Measurements from ENCODE around the gene SAP30BP.

The SAP30BP gene

DNA sequence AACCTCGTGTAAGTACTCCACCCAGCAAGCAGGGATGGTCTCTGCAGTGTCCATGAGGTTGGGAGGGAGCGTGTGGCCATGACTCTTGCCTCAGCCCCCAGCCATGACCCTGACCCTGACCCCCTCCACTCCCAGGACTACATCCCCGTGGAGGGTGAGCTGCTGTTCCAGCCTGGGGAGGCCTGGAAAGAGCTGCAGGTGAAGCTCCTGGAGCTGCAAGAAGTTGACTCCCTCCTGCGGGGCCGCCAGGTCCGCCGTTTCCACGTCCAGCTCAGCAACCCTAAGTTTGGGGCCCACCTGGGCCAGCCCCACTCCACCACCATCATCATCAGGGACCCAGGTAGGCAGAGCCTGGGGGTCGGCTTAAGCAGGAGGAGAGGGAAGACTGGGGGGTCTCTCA is 81.6 kb downstream of the SAP30BP start:
- DNase-seq: no peak

DNA sequence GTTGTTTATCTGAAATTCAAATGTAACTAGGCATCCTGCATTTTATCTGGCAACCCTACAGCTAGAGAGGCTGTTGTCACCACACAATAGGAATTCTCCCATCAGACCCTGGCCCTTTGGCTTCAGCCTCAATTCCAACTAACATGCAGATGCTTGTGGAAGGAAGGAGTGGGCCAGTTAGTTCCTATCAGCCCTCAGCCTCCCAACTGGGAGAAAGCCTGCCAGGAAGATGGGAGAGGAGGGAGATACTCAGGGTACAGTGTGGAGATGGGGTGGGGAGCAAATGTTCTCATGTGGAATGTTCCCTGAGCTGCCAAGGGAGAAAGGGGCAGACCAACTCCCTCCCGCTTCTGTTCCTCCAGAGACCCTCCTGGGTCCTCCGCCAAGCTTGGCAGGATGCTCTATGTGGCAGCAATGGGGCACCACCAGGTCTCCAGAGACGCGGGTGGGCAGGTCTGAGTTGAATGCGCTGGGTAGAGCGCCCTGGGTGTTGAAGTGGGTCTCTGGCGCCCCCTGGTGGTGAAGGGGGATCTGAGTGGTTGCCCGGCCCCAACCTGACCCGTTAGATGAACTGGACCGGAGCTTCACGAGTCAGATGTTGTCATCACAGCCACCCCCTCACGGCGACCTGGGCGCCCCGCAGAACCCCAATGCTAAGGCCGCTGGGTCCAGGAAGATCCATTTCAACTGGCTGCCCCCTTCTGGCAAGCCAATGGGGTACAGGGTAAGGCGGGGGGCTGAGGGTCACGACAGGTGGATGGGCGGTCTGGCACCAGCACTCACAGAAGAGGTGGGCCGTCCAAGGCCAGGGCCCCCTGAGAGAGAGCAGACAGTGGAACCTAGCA is 82.6 kb downstream of the SAP30BP start:
- DNase-seq: peak; percentile 93

DNA sequence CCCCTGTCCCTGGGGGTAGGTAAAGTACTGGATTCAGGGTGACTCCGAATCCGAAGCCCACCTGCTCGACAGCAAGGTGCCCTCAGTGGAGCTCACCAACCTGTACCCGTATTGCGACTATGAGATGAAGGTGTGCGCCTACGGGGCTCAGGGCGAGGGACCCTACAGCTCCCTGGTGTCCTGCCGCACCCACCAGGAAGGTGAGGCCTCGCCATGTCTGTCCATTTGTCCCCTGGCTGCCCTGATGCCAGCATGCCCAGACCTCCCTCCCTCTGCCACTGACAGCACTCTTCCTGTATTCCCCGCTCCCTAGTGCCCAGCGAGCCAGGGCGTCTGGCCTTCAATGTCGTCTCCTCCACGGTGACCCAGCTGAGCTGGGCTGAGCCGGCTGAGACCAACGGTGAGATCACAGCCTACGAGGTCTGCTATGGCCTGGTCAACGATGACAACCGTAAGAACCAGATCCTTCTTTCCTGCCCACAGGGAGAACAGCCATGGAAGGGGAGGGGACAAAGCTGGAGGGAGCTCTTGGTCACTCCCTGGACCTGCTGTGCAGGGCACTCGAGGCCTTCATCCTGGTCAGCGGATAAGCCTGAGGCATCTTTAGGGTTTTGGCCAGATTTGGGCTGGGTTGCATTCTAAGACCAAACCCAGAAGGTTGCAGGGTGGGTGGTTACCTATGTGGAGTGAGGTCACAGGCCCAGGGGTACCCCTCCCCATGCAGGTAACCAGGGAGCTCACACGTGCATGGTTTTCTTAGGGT is 83.7 kb downstream of the SAP30BP start:
- DNase-seq: no peak

DNA sequence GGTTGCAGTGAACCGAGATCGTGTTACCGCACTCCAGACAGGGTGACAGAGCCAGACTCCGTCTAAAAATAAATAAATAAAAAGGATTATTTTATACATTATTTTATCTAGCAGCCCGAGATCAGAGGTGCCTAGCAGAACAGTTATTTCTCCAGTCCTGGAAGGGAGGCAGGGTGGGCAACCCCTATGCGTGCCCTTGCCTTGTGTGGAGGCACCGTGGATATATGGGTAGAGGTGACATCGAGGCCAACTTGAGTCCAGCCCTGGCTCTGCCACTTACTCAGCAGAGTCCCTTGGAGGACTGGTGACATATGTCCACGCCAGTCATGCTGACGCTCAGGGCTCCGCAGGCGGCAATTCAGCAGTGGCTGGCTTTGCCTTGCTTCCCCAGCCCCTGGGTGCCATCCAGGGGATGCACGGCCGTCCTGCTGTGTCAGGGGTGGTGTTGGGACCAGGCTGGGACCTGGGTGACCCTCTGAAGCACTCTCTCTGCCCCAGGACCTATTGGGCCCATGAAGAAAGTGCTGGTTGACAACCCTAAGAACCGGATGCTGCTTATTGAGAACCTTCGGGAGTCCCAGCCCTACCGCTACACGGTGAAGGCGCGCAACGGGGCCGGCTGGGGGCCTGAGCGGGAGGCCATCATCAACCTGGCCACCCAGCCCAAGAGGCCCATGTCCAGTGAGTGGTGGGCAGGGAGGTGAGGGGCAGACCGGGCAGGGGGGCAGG is 84.7 kb downstream of the SAP30BP start:
- no peak for DNase-seq

DNA sequence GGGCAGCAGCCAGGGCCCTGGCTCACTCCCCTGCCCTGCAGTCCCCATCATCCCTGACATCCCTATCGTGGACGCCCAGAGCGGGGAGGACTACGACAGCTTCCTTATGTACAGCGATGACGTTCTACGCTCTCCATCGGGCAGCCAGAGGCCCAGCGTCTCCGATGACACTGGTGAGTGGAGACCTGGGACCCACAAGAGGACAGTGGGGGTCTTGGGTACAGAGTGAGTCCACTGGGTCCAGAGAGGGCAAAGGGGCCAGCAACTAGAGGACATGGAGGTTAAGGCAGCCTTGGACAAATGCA is 85.2 kb downstream of the SAP30BP start:
- DNase-seq: no peak

DNA sequence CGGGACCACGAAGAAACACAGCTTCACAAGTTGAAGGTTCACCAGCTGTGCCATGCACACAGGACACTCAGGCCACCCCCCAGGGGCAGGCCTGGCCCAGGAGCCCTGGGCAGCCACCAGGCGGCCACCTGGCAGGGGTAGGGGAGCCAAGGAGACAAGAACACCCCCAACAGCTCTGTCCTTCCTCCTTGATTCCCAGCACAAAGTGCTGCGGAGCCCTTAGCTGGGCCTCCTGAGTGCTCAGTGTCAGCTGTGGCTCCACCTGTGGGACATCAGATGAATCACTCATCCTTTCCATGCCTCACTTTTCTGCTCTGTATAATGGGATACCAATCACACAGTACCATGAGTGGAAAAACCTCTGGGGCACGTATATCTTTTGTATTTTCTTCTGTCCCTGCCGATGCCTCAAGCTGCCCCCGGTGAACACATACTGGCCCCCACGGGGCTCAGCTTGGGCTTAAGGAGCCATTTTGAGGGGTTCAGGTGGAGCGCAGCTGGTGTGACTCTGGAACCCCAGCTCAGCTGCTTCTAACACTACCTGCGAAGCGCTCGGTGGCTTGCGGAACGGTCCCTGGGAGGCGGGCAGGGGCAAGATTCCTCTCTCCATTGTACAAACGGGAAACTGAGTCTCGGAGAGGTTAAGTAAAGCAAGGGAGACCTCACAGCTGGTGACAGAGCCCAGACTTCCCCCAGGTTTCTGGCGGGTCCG is 85.8 kb downstream of the SAP30BP start:
- no peak for DNase-seq

DNA sequence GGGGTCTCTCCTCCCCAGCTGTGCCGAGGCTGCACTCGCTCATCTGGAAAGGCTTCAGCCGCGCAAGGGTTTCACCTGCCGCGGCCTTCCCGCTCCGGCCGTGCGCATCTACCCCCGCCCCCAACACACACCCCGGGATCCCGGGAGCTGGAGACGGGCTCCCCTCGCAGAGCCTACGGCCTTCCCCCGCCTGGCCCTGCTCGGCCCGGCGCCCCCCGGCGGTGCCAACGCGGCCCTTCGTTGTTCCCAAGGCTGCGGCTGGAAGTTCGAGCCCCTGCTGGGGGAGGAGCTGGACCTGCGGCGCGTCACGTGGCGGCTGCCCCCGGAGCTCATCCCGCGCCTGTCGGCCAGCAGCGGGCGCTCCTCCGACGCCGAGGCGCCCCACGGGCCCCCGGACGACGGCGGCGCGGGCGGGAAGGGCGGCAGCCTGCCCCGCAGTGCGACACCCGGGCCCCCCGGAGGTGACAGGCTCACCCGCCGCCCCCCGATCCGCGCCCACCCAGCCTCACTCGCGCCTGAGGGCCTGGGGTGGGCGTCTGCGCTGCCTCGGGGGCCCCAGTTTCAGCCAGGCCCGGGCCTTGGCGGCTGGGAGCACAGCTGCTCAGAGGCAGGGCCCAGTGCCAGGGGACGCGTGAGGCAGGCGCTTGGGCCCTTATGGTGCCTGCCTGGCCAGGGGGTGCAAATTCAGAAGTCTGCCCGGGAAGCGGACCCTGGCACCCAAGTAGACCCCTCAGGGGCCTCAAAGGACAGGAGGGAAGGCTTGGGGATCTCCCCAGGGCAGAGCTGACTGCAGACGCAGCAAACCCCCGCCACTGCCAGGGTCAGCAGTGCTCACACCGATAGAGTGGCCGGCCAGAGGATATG is 86.6 kb downstream of the SAP30BP start:
- peak; percentile 82 for DNase-seq

DNA sequence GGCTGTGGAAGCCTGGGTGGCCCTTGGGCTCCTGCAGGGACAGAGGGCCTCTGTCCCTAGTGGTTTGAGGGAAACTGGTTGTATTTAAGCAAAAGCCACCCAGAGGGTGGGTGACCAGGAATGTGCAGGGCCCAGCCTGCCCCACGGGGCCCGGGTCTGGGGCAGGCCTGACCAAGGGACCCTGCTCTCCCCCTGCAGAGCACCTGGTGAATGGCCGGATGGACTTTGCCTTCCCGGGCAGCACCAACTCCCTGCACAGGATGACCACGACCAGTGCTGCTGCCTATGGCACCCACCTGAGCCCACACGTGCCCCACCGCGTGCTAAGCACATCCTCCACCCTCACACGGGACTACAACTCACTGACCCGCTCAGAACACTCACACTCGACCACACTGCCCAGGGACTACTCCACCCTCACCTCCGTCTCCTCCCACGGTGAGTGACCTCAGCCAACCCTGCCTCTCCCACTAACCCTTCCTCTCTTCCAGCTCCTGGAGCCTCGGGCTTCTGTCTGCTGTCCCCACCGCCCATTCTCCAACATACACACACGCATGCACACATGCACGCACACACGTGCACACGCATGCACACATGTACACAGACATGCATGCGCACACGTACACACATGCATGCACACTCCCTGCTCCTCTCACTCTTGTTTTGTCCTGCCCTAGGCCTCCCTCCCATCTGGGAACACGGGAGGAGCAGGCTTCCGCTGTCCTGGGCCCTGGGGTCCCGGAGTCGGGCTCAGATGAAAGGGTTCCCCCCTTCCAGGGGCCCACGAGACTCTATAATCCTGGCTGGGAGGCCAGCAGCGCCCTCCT is 87.5 kb downstream of the SAP30BP start:
- DNase-seq: no peak

DNA sequence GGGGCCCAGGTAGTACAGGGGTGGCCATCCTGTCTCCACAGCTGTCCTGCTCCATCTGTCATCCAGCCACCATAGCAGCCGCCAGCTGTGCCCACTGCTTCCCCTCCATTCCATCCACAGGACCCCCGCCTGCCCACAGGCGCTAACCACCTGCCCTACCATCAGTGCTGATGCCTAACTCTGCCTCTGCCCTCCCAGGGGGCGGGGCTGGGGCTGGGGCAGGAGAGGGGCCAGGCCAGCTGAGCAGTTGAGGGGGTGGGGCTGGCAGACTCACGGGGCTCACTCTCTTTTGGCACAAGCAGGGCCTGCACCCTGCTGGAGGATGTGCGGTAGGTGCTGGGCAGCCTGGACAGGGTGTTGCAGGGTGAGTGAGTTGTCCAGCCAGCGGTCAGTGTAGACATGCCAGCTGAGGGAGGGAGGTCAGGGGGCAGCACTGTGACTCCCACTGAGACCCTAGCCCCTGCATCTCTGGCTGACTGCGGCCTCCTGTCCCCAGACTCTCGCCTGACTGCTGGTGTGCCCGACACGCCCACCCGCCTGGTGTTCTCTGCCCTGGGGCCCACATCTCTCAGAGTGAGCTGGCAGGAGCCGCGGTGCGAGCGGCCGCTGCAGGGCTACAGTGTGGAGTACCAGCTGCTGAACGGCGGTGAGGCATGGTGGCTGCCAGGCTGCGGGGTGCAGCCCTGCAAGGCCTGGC is 88.2 kb downstream of the SAP30BP start:
- DNase-seq: no peak

DNA sequence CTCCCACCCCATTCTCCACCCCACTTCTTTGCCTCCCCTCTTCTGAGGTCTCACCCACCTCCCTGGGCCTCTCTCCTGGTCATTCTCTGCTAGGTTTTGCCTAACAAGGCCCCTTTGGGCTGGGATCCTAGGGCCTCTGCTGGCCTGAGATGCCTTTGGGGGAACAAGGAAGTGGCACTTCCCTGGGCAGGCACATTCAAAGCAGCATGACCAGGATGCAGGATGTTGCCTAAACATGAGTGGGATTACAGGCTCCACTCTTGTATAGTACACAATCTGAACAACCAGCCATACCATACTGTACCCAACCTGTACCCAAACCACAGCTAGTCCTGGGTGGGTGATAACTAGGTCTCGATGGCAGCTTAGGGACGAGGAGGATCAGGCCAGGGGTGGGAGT is 88.9 kb downstream of the SAP30BP start:
- DNase-seq: no peak

DNA sequence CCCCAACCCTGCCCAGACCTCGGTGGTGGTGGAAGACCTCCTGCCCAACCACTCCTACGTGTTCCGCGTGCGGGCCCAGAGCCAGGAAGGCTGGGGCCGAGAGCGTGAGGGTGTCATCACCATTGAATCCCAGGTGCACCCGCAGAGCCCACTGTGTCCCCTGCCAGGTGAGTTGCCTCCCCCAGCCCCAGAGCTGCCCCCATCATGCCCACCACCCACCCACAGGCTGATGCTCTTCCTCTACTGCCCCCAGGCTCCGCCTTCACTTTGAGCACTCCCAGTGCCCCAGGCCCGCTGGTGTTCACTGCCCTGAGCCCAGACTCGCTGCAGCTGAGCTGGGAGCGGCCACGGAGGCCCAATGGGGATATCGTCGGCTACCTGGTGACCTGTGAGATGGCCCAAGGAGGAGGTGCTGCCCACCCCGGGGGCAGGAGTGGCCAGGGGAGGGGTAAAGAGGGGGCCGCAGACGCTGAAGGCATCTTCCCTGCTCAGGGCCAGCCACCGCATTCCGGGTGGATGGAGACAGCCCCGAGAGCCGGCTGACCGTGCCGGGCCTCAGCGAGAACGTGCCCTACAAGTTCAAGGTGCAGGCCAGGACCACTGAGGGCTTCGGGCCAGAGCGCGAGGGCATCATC is 89.4 kb downstream of the SAP30BP start:
- DNase-seq: no peak

DNA sequence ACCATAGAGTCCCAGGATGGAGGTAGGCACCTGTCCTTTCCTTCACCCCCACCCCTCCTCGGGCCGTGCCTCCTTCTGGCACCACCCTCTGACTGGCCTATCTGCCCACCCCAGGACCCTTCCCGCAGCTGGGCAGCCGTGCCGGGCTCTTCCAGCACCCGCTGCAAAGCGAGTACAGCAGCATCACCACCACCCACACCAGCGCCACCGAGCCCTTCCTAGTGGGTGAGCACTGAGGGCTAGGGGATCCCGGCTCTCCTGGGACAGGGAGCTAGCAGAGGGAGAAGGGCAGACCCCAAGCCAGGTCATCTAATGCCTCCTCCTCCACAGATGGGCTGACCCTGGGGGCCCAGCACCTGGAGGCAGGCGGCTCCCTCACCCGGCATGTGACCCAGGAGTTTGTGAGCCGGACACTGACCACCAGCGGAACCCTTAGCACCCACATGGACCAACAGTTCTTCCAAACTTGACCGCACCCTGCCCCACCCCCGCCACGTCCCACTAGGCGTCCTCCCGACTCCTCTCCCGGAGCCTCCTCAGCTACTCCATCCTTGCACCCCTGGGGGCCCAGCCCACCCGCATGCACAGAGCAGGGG is 90.0 kb downstream of the SAP30BP start:
- no peak for DNase-seq

Measured in stimulated activated CD4-positive, alpha-beta T cell treated with anti-CD3 and anti-CD28 coated beads, Interleukin-15, amount 100 ng/mL, for 24 hours (primary cell).